ENCODE measurements around the gene RPAP3. TPM values are rescaled to one million over a fixed set of nuclear protein-coding genes. Genes with fewer than 3 reads are reported as not detected.

Gene RPAP3
- total and polyA plus RNA-seq, 2 experiments from 2014 or later, result 31.4 to 69.9 TPM

GRCh38 chr12:47754881-47755280, 49.1 kb upstream of the RPAP3 start:
- no peak overlapping the region for H3K27ac Mint-ChIP-seq
- Histone ChIP-seq H3K4me3 (no peak overlapping the region), H3K4me2 (no peak overlapping the region), H2AFZ (no peak overlapping the region), H3K27me3 (ENCODE audit: insufficient read depth) (no peaks in the 10 kb centered on the region), H4K20me1 (replicated peaks; ENCODE audit: insufficient read depth) (no peaks in the 10 kb centered on the region), H3K4me1 (ENCODE audit: insufficient read depth) (peaks cover 35% of the 10 kb centered on the region), H3F3A (replicated peaks; ENCODE audit: low read depth) (no peaks in the 10 kb centered on the region), H3K9me2 (ENCODE audit: insufficient read depth) (no peaks in the 10 kb centered on the region), H3K27ac (ENCODE audit: low read depth) (no peak overlapping the region), H3K36me3 (ENCODE audit: insufficient read depth) (no peaks in the 10 kb centered on the region), H3K79me2 (replicated peaks; ENCODE audit: insufficient read depth) (no peaks in the 10 kb centered on the region)
- ATAC-seq (no peak), DNase-seq (ENCODE audit: low spot score) (no peak)
- H3K4me1 Mint-ChIP-seq, result peaks cover 64% of the 10 kb centered on the region
- H3K9me3 Mint-ChIP-seq, result no peaks in the 10 kb centered on the region
- peaks cover 2% of the 10 kb centered on the region; the same call in 1 of the 3 replicates for H3K36me3 Mint-ChIP-seq (ENCODE audit: low read depth)
- peaks cover 3% of the 10 kb centered on the region for H3K27me3 Mint-ChIP-seq (ENCODE audit: insufficient read depth, low read depth, poor library complexity)
- TF ChIP-seq EZH2 (IDR thresholded peaks at IDR 0.05; ENCODE audit: low read depth, unreplicated experiment) (no peak), ZNF114 (CRISPR knock-in tag; IDR thresholded peaks at IDR 0.05) (no peak), EZH2phosphoT487 (IDR thresholded peaks at IDR 0.05; ENCODE audit: unreplicated experiment) (no peak), JUNB (IDR thresholded peaks at IDR 0.05; ENCODE audit: unreplicated experiment) (no peak), ETS1 (IDR thresholded peaks at IDR 0.05) (no peak), ZNF331 (CRISPR knock-in tag; IDR thresholded peaks at IDR 0.05; ENCODE audit: low read depth) (no peak), NANOG (IDR thresholded peaks at IDR 0.05; ENCODE audit: borderline replicate concordance) (no peak), ZNF462 (CRISPR knock-in tag; IDR thresholded peaks at IDR 0.05) (no peak), CTCF (conservative IDR thresholded peaks at IDR 0.05; ENCODE audit: low read depth in 2 of 2) (no peak), STAT1 (IDR thresholded peaks at IDR 0.05; ENCODE audit: unreplicated experiment) (no peak), CREB1 (CRISPR knock-in tag; IDR thresholded peaks at IDR 0.05; ENCODE audit: low read depth) (no peak)
- H3K4me3 Mint-ChIP-seq, result no peak overlapping the region

All from GM23338 (cell line).